ENCODE data around the gene MRPL23.

DNA sequence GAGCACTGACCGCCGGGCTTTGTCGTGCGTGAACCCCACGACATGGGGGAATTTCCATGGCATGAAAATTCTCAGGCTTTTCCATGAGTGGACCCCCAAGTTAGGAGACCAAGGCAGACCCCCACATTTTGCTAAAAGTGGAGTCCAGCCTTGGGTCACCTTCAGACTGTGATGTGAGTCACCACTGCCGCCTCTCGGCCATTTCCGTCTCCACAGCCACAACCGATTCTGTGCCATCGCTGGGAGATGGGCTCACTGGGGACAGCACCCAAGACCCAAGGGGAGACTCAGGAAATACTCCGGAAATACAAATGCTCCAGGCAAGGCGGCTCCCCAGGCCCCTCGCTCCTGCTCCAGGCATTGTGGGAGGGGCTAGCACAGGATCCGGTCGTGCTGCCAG lies 51.7 kb downstream of the MRPL23 start:
- TF ChIP-seq MAX (IDR thresholded peaks at IDR 0.05) (no peak), YY1 (IDR thresholded peaks at IDR 0.05) (no peak), CTCF (IDR thresholded peaks at IDR 0.05; ENCODE audit: low read depth, low read length, missing input control) (no peak), REST (IDR thresholded peaks at IDR 0.05) (no peak), SP1 (IDR thresholded peaks at IDR 0.05) (no peak), FOXA1 (IDR thresholded peaks at IDR 0.05) (no peak), ATF3 (IDR thresholded peaks at IDR 0.05) (no peak)
- TF ChIP-seq, protein P1, sequence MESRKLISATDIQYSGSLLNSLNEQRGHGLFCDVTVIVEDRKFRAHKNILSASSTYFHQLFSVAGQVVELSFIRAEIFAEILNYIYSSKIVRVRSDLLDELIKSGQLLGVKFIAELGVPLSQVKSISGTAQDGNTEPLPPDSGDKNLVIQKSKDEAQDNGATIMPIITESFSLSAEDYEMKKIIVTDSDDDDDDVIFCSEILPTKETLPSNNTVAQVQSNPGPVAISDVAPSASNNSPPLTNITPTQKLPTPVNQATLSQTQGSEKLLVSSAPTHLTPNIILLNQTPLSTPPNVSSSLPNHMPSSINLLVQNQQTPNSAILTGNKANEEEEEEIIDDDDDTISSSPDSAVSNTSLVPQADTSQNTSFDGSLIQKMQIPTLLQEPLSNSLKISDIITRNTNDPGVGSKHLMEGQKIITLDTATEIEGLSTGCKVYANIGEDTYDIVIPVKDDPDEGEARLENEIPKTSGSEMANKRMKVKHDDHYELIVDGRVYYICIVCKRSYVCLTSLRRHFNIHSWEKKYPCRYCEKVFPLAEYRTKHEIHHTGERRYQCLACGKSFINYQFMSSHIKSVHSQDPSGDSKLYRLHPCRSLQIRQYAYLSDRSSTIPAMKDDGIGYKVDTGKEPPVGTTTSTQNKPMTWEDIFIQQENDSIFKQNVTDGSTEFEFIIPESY (IDR thresholded peaks at IDR 0.05), result no peak

Measured in liver (tissue), 3 donors.